GM23338 (cell line): ENCODE measurements around the gene FAM227A. TPM values are rescaled to one million over a fixed set of nuclear protein-coding genes. Genes with fewer than 3 reads are reported as not detected.

Experiments
- ATAC-seq: fragments of 200-7000 bp; cut with Tn5 transposase; 3 replicates; pipeline ENCODE4 v1.9.1; 2020
- DNase-seq: peaks from one replicate; pipeline ENCODE4 v3.0.0-alpha.2; 2015; ENCODE audit warnings: low spot score
- H2AFZ ChIP-seq: fragments of 200-600 bp; sonication (generic); 2 replicates; pipeline ENCODE4 v1.8.0; 2016; ENCODE audit warnings: antibody characterized with exemption, mild to moderate bottlenecking, moderate library complexity
- H3F3A ChIP-seq: fragments of 200-600 bp; sonication (generic); replicated peaks from 2 replicates; pipeline ENCODE4 v1.8.0; 2017; ENCODE audit warnings: antibody characterized with exemption, mixed run types, low read depth
- H3K27ac ChIP-seq: fragments of 200-600 bp; sonication (generic); 2 replicates; pipeline ENCODE4 v1.6.1; 2016; ENCODE audit warnings: low read depth
- H3K27me3 ChIP-seq: fragments of 200-600 bp; sonication (generic); 2 replicates; pipeline ENCODE4 v1.8.0; 2016; ENCODE audit warnings: mild to moderate bottlenecking, mixed run types, moderate library complexity; ENCODE audit not compliant: insufficient read depth
- H3K36me3 ChIP-seq: fragments of 200-600 bp; sonication (generic); 2 replicates; pipeline ENCODE4 v1.8.0; 2016; ENCODE audit warnings: mild to moderate bottlenecking; ENCODE audit not compliant: insufficient read depth
- H3K4me1 ChIP-seq: fragments of 200-600 bp; sonication (generic); 2 replicates; pipeline ENCODE4 v1.8.0; 2016; ENCODE audit warnings: mild to moderate bottlenecking, moderate library complexity; ENCODE audit not compliant: insufficient read depth
- H3K4me2 ChIP-seq: fragments of 200-600 bp; sonication (generic); 2 replicates; pipeline ENCODE4 v1.7.1; 2017; ENCODE audit warnings: mixed run types
- H3K4me3 ChIP-seq: fragments of 200-600 bp; sonication (generic); 2 replicates; pipeline ENCODE4 v1.6.1; 2016; ENCODE audit warnings: mixed run types
- H3K79me2 ChIP-seq: fragments of 200-600 bp; sonication (generic); replicated peaks from 2 replicates; pipeline ENCODE4 v1.8.0; 2017; ENCODE audit warnings: mild to moderate bottlenecking; ENCODE audit not compliant: insufficient read depth
- H3K9me2 ChIP-seq: fragments of 200-600 bp; sonication (generic); 2 replicates; pipeline ENCODE4 v1.8.0; 2017; ENCODE audit not compliant: insufficient read depth
- H4K20me1 ChIP-seq: fragments of 200-600 bp; sonication (generic); replicated peaks from 2 replicates; pipeline ENCODE4 v1.8.0; 2017; ENCODE audit warnings: mild to moderate bottlenecking; ENCODE audit not compliant: insufficient read depth
- H3K27ac Mint-ChIP-seq: 2 replicates; pipeline ENCODE4 v1.8.0; 2020; ENCODE audit warnings: inconsistent platforms, mild to moderate bottlenecking, moderate library complexity, mixed read lengths
- H3K27me3 Mint-ChIP-seq: 3 replicates; pipeline ENCODE4 v1.8.0; 2022; ENCODE audit warnings: low read depth, mild to moderate bottlenecking, moderate library complexity, mixed read lengths, inconsistent platforms; ENCODE audit not compliant: insufficient read depth, poor library complexity
- H3K36me3 Mint-ChIP-seq: 3 replicates; pipeline ENCODE4 v1.8.0; 2021; ENCODE audit warnings: low read depth, mild to moderate bottlenecking, inconsistent platforms, moderate library complexity, mixed read lengths
- H3K4me1 Mint-ChIP-seq: 3 replicates; pipeline ENCODE4 v1.8.0; 2020; ENCODE audit warnings: mild to moderate bottlenecking, inconsistent platforms, mixed read lengths
- H3K4me3 Mint-ChIP-seq: 3 replicates; pipeline ENCODE4 v1.8.0; 2021; ENCODE audit warnings: moderate library complexity, mild to moderate bottlenecking, inconsistent platforms, mixed read lengths
- H3K9me3 Mint-ChIP-seq: 3 replicates; pipeline ENCODE4 v1.8.0; 2020; ENCODE audit warnings: moderate library complexity, mild to moderate bottlenecking, inconsistent platforms, mixed read lengths
- CTCF ChIP-seq, 2 experiments: fragments of 200-600 bp in 1 of 2; sonication (generic) in 1 of 2; conservative IDR thresholded peaks; 2 replicates each; pipeline versions ENCODE4 v1.5.1 to v1.6.1; 2016 to 2017; ENCODE audit warnings: antibody characterized with exemption in 2 of 2, low read depth in 2 of 2, mild to moderate bottlenecking in 2 of 2, moderate library complexity in 1 of 2
- ETS1 ChIP-seq: IDR thresholded peaks from 2 replicates; pipeline ENCODE4 v1.6.1; 2016; ENCODE audit warnings: antibody characterized with exemption
- EZH2 ChIP-seq: fragments of 200-600 bp; sonication (generic); IDR thresholded peaks from one replicate; pipeline ENCODE4 v1.8.0; 2017; ENCODE audit warnings: antibody characterized with exemption, mild to moderate bottlenecking, low read depth; ENCODE audit not compliant: unreplicated experiment
- JUNB ChIP-seq: IDR thresholded peaks from one replicate; pipeline ENCODE4 v1.6.1; 2016; ENCODE audit warnings: antibody characterized with exemption; ENCODE audit not compliant: unreplicated experiment
- NANOG ChIP-seq: IDR thresholded peaks from 2 replicates; pipeline ENCODE4 v1.6.1; 2016; ENCODE audit warnings: antibody characterized with exemption, borderline replicate concordance
- POLR2AphosphoS5 ChIP-seq: IDR thresholded peaks from 2 replicates; pipeline ENCODE4 v1.6.1; 2016; ENCODE audit warnings: antibody characterized with exemption, low read depth
- REST ChIP-seq: IDR thresholded peaks from one replicate; pipeline ENCODE4 v1.6.1; 2018; ENCODE audit warnings: antibody characterized with exemption; ENCODE audit not compliant: unreplicated experiment
- STAT1 ChIP-seq: IDR thresholded peaks from one replicate; pipeline ENCODE4 v1.6.1; 2016; ENCODE audit warnings: antibody characterized with exemption; ENCODE audit not compliant: unreplicated experiment
- ZNF114 ChIP-seq: fragments of 250-450 bp; sonication (Bioruptor Pico); IDR thresholded peaks from 2 replicates; pipeline ENCODE4 v1.5.0; 2020; ENCODE audit warnings: mild to moderate bottlenecking, moderate library complexity
- ZNF331 ChIP-seq: fragments of 250-450 bp; sonication (Bioruptor Pico); IDR thresholded peaks from 2 replicates; pipeline ENCODE4 v1.5.0; 2020; ENCODE audit warnings: low read depth, mild to moderate bottlenecking, moderate library complexity
- ZNF462 ChIP-seq: fragments of 250-450 bp; sonication (Bioruptor Pico); IDR thresholded peaks from 2 replicates; pipeline ENCODE4 v1.5.0; 2020; ENCODE audit warnings: mild to moderate bottlenecking, moderate library complexity
- polyA plus RNA-seq: library from polyadenylated mRNA; unstranded; fragments of >200 nt; fragmentation: Nextera tagmentation; extraction: Ambion mirVana; gene quantifications from 2 replicates; pipeline ENCODE4 v1.2.1, GENCODE V29; 2016
- total RNA-seq: library from RNA; depleted of rRNA; stranded (reverse); fragments of >200 nt; shearing (Covaris generic); gene quantifications from 2 replicates; pipeline ENCODE4 v1.2.3, GENCODE V29; 2014

Gene FAM227A
- total and polyA plus RNA-seq, 2 experiments from 2014 or later: 5.8 to 11.0 TPM

GRCh38 chr22:38689651-38690050 lies 33.5 kb upstream of the FAM227A start:
- no peak for DNase-seq
- Mint-ChIP-seq H3K27ac (no peak overlapping the region), H3K36me3 (peaks cover 40% of the 10 kb centered on the region), H3K27me3 (no peaks in the 10 kb centered on the region), H3K9me3 (no peaks in the 10 kb centered on the region), H3K4me3 (no peak overlapping the region), H3K4me1 (no peaks in the 10 kb centered on the region)
- peaks cover 17% of the 10 kb centered on the region for H3K36me3 ChIP-seq
- H3K9me2 ChIP-seq: no peaks in the 10 kb centered on the region
- no peak overlapping the region for H2AFZ ChIP-seq
- ATAC-seq: no peak
- H3K4me3 ChIP-seq: no peak overlapping the region
- no peaks in the 10 kb centered on the region for H3K27me3 ChIP-seq
- H3K4me2 ChIP-seq: no peak overlapping the region
- no peaks in the 10 kb centered on the region for H3F3A ChIP-seq
- H3K27ac ChIP-seq: no peak overlapping the region
- no peaks in the 10 kb centered on the region for H3K4me1 ChIP-seq
- no peak for TF ChIP-seq STAT1
- no peak for TF ChIP-seq ZNF331 (CRISPR knock-in tag)
- no peak for TF ChIP-seq POLR2AphosphoS5
- TF ChIP-seq ETS1: no peak
- TF ChIP-seq JUNB: no peak
- TF ChIP-seq ZNF462 (CRISPR knock-in tag): no peak
- no peak for TF ChIP-seq EZH2
- TF ChIP-seq CTCF (conservative IDR thresholded peaks at IDR 0.05; ENCODE audit: low read depth in 2 of 2): no peak
- TF ChIP-seq ZNF114 (CRISPR knock-in tag): no peak
- TF ChIP-seq NANOG: no peak
- no peak for TF ChIP-seq REST
- H3K79me2 ChIP-seq: peaks cover 6% of the 10 kb centered on the region; the same call in 1 of the 2 replicates
- H4K20me1 ChIP-seq: peaks cover 24% of the 10 kb centered on the region
